Measurements from ENCODE around the gene CLEC4D.

CLEC4D gene

GRCh38 chr12:8517971-8518370, 4.7 kb downstream of the CLEC4D start:
- TF ChIP-seq ZNF677 (tag by site-specific recombination; IDR thresholded peaks at IDR 0.05) (no peak), GLI2 (tag by site-specific recombination; IDR thresholded peaks at IDR 0.05; ENCODE audit: borderline replicate concordance, low read depth) (no peak), ZNF544 (tag by site-specific recombination; IDR thresholded peaks at IDR 0.05) (no peak), SCRT2 (tag by site-specific recombination; IDR thresholded peaks at IDR 0.05) (no peak), TRIM28 (IDR thresholded peaks at IDR 0.05; ENCODE audit: borderline replicate concordance, low read length) (no peak), ZIC2 (tag by site-specific recombination; IDR thresholded peaks at IDR 0.05) (no peak), ZSCAN30 (tag by site-specific recombination; IDR thresholded peaks at IDR 0.05) (no peak), ZNF510 (tag by site-specific recombination; IDR thresholded peaks at IDR 0.05; ENCODE audit: insufficient replicate concordance) (no peak), ZNF830 (tag by site-specific recombination; IDR thresholded peaks at IDR 0.05; ENCODE audit: low read depth) (no peak), FEZF1 (tag by site-specific recombination; IDR thresholded peaks at IDR 0.05) (no peak), PBX3 (CRISPR knock-in tag; IDR thresholded peaks at IDR 0.05) (no peak)
- Histone ChIP-seq H3K27ac (ENCODE audit: extremely low read depth, low read depth, low read length) (no peak overlapping the region), H3K9me3 (ENCODE audit: control insufficient read depth, insufficient read depth, low read depth, low read length) (no peaks in the 10 kb centered on the region), H3K4me1 (ENCODE audit: control insufficient read depth, insufficient read depth, low read length) (no peaks in the 10 kb centered on the region), H3K36me3 (ENCODE audit: control insufficient read depth in 2 of 2, insufficient read depth in 1 of 2, low read length in 2 of 2) (no peaks in the 10 kb centered on the region), H3K4me3 (ENCODE audit: low read depth, low read length) (no peak overlapping the region)
- ChIA-PET CTCF (interaction anchor here (0.7 to 0.8 kb wide), 2 partner anchors 530 to 532 kb away, joined by 3 to 6 read pairs; no protein-coding TSS in a partner anchor), POLR2A (no interaction called here)

GRCh38 chr12:8519171-8519570, 5.9 kb downstream of the CLEC4D start:
- Histone ChIP-seq H3K36me3 (ENCODE audit: control insufficient read depth in 2 of 2, insufficient read depth in 1 of 2, low read length in 2 of 2) (no peaks in the 10 kb centered on the region), H3K27ac (ENCODE audit: extremely low read depth, low read depth, low read length) (no peak overlapping the region), H3K4me1 (ENCODE audit: control insufficient read depth, insufficient read depth, low read length) (no peaks in the 10 kb centered on the region), H3K9me3 (ENCODE audit: control insufficient read depth, insufficient read depth, low read depth, low read length) (no peaks in the 10 kb centered on the region), H3K4me3 (ENCODE audit: low read depth, low read length) (no peak overlapping the region)
- ChIA-PET CTCF (interaction anchor here (1.2 kb wide), 1 partner anchor 11 kb away, joined by 3 read pairs; no protein-coding TSS in a partner anchor), POLR2A (no interaction called here)
- no peak for TF ChIP-seq ZBTB20 (tag by site-specific recombination; IDR thresholded peaks at IDR 0.05)
- TF ChIP-seq ZBTB17 (tag by site-specific recombination; IDR thresholded peaks at IDR 0.05) = no peak
- TF ChIP-seq ZNF626 (tag by site-specific recombination; IDR thresholded peaks at IDR 0.05) = no peak
- TF ChIP-seq ZNF423 (tag by site-specific recombination; IDR thresholded peaks at IDR 0.05) = no peak
- no peak for TF ChIP-seq ZBTB1 (tag by site-specific recombination; IDR thresholded peaks at IDR 0.05)
- no peak for TF ChIP-seq ZNF544 (tag by site-specific recombination; IDR thresholded peaks at IDR 0.05)
- no peak for TF ChIP-seq ZNF549 (tag by site-specific recombination; IDR thresholded peaks at IDR 0.05)
- no peak for TF ChIP-seq BCL6B (tag by site-specific recombination; IDR thresholded peaks at IDR 0.05)
- TF ChIP-seq ZNF654 (tag by site-specific recombination; IDR thresholded peaks at IDR 0.05; ENCODE audit: low read depth) = no peak
- no peak for TF ChIP-seq ZNF629 (tag by site-specific recombination; IDR thresholded peaks at IDR 0.05)

- Histone ChIP-seq H3K36me3 (ENCODE audit: control insufficient read depth in 2 of 2, insufficient read depth in 1 of 2, low read length in 2 of 2) (no peaks in the 10 kb centered on the region), H3K27ac (ENCODE audit: extremely low read depth, low read depth, low read length) (no peak overlapping the region), H3K4me1 (ENCODE audit: control insufficient read depth, insufficient read depth, low read length) (no peaks in the 10 kb centered on the region), H3K9me3 (ENCODE audit: control insufficient read depth, insufficient read depth, low read depth, low read length) (no peaks in the 10 kb centered on the region), H3K4me3 (ENCODE audit: low read depth, low read length) (no peak overlapping the region)
- ChIA-PET CTCF (interaction anchor here (1.8 kb wide), 1 partner anchor 16 kb away, joined by 7 read pairs; no protein-coding TSS in a partner anchor), POLR2A (no interaction called here)
- TF ChIP-seq BCL11A (tag by site-specific recombination; IDR thresholded peaks at IDR 0.05; ENCODE audit: low read depth) (no peak), ZNF157 (tag by site-specific recombination; IDR thresholded peaks at IDR 0.05) (no peak), ZNF530 (tag by site-specific recombination; IDR thresholded peaks at IDR 0.05; ENCODE audit: low read depth) (no peak), IKZF3 (tag by site-specific recombination; IDR thresholded peaks at IDR 0.05) (no peak), ZBTB1 (tag by site-specific recombination; IDR thresholded peaks at IDR 0.05) (no peak), ZFP41 (tag by site-specific recombination; IDR thresholded peaks at IDR 0.05; ENCODE audit: borderline replicate concordance) (no peak), EGR2 (tag by site-specific recombination; IDR thresholded peaks at IDR 0.05; ENCODE audit: low read depth) (no peak), ZNF548 (tag by site-specific recombination; IDR thresholded peaks at IDR 0.05) (no peak), ZNF707 (tag by site-specific recombination; IDR thresholded peaks at IDR 0.05) (no peak), ZNF132 (tag by site-specific recombination; IDR thresholded peaks at IDR 0.05; ENCODE audit: borderline replicate concordance) (no peak), ZNF394 (tag by site-specific recombination; IDR thresholded peaks at IDR 0.05; ENCODE audit: borderline replicate concordance) (no peak), KLF16 (tag by site-specific recombination; IDR thresholded peaks at IDR 0.05) (no peak), GLIS1 (tag by site-specific recombination; IDR thresholded peaks at IDR 0.05) (no peak)
Observed at GRCh38 chr12:8527250-8528130, 14.2 kb downstream of the CLEC4D start.

Data from HEK293 (cell line).